Loucy (cell line): ENCODE measurements around the gene TIGD3.
A peak's percentile ranks its signal among the peaks of the same experiment; 100 is the strongest.

Source experiments
- H2AFZ ChIP-seq: fragments of 200-600 bp; sonication (generic); 2 replicates; pipeline ENCODE4 v1.6.0; 2016; ENCODE audit warnings: antibody characterized with exemption, mild to moderate bottlenecking, low read length, moderate library complexity
- H3F3A ChIP-seq: fragments of 200-600 bp; 2 replicates; pipeline ENCODE4 v1.6.0; 2016; ENCODE audit warnings: antibody characterized with exemption, low read depth, mild to moderate bottlenecking
- H3K27me3 ChIP-seq: fragments of 200-600 bp; sonication (generic); 2 replicates; pipeline ENCODE4 v1.6.1; 2014; ENCODE audit warnings: low read length, mild to moderate bottlenecking; ENCODE audit not compliant: insufficient read depth, poor library complexity, severe bottlenecking
- H3K36me3 ChIP-seq: fragments of 200-600 bp; sonication (generic); 2 replicates; pipeline ENCODE4 v1.6.1; 2016; ENCODE audit warnings: low read length; ENCODE audit not compliant: insufficient read depth
- H3K4me1 ChIP-seq: fragments of 200-600 bp; sonication (generic); 2 replicates; pipeline ENCODE4 v1.5.1; 2014; ENCODE audit warnings: low read length, mild to moderate bottlenecking; ENCODE audit not compliant: insufficient read depth, poor library complexity, severe bottlenecking
- H3K4me2 ChIP-seq: fragments of 200-600 bp; sonication (generic); 2 replicates; pipeline ENCODE4 v1.6.0; 2014; ENCODE audit warnings: antibody characterized with exemption, low read length, low read depth, mild to moderate bottlenecking; ENCODE audit not compliant: poor library complexity, severe bottlenecking
- H3K4me3 ChIP-seq: fragments of 200-600 bp; sonication (generic); 2 replicates; pipeline ENCODE4 v1.5.1; 2014; ENCODE audit warnings: low read length, mild to moderate bottlenecking, mixed read lengths; ENCODE audit not compliant: poor library complexity, severe bottlenecking
- H3K79me2 ChIP-seq: fragments of 200-600 bp; sonication (generic); 2 replicates; pipeline ENCODE4 v1.6.1; 2014; ENCODE audit warnings: low read length; ENCODE audit not compliant: insufficient read depth
- H3K9ac ChIP-seq: fragments of 200-600 bp; sonication (generic); 2 replicates; pipeline ENCODE4 v1.6.0; 2014; ENCODE audit warnings: mild to moderate bottlenecking, low read depth, low read length, moderate library complexity; ENCODE audit not compliant: poor library complexity, severe bottlenecking
- H3K9me2 ChIP-seq: fragments of 200-600 bp; sonication (generic); replicated peaks from 2 replicates; pipeline ENCODE4 v1.6.1; 2016; ENCODE audit warnings: low read depth, low read length, mixed read lengths
- H3K9me3 ChIP-seq: fragments of 200-600 bp; sonication (generic); 2 replicates; pipeline ENCODE4 v1.6.1; 2014; ENCODE audit warnings: mild to moderate bottlenecking, antibody characterized with exemption, low read length, low read depth; ENCODE audit not compliant: insufficient read depth
- H4K20me1 ChIP-seq: fragments of 200-600 bp; sonication (generic); 2 replicates; pipeline ENCODE4 v1.6.0; 2014; ENCODE audit warnings: antibody characterized with exemption, low read length, mild to moderate bottlenecking; ENCODE audit not compliant: insufficient read depth, poor library complexity, severe bottlenecking
- CTCF ChIP-seq: fragments of 200-600 bp; sonication (generic); conservative IDR thresholded peaks from 2 replicates; pipeline ENCODE4 v1.5.1; 2014; ENCODE audit warnings: mild to moderate bottlenecking, antibody characterized with exemption, low read length
- EZH2phosphoT487 ChIP-seq: fragments of 200-600 bp; IDR thresholded peaks from 2 replicates; pipeline ENCODE4 v1.6.1; 2018; ENCODE audit warnings: antibody characterized with exemption, mild to moderate bottlenecking, moderate library complexity, borderline replicate concordance

Gene TIGD3

GRCh38 chr11:65314501-65315203 is 39.9 kb upstream of the TIGD3 start, which contains the start of gene CDC42EP2:
Gene CDC42EP2 (plus strand): TSS chr11:65314866. CDS start chr11:65320899, 6,033 bp downstream.
- Histone ChIP-seq H3K4me3 (peak within 1 kb of the TSS; percentile 81), H3K36me3 (no peaks in the 10 kb centered on the region), H3K9me3 (no peaks in the 10 kb centered on the region), H3K4me1 (peaks cover 5% of the 10 kb centered on the region), H3K9ac (peak within 1 kb of the TSS; percentile 67), H3K27me3 (no peaks in the 10 kb centered on the region), H3K9me2 (no peaks in the 10 kb centered on the region), H4K20me1 (no peaks in the 10 kb centered on the region), H3K79me2 (no peaks in the 10 kb centered on the region), H3K4me2 (peak within 1 kb of the TSS; percentile 91), H2AFZ (peak within 1 kb of the TSS; percentile 89), H3F3A (no peaks in the 10 kb centered on the region)
- TF ChIP-seq CTCF (no peak), EZH2phosphoT487 (no peak)

DNA sequence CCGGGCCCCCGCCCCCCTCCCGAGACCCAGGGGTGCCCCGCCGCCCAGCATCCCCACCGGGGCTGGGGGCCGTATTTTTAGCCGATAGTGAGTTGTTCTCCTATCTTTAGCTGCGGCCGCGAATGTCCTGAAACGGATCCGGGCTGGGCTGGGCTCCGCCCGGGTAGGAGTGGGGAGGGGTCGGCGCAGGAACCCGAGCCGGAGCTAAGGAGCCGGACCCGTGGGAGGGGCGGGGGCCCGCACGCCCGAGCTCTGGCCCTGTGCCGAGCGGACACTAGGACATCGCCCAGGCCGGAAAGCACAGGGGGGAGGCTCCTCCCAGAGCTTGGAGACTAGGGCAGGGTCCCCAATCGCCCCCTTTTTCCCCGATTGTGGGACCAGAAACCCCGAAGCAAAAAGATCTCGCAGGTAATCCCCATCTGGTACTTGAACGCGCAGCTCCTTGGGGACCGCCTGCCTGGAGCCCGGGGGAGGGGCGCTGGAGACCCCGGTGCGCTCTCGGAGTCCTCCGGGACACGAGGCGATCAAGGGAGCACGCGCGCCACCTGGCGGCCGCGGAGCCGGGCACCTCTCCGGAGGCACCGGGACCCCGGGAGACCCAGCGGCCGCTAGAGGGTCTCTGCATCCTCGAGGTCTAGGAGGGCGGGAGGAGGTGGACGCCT is 39.2 kb upstream of the TIGD3 start:
- H3K36me3 ChIP-seq, result no peaks in the 10 kb centered on the region
- peak overlapping the region; percentile 67 for H3K9ac ChIP-seq
- H4K20me1 ChIP-seq, result no peaks in the 10 kb centered on the region
- H3K9me2 ChIP-seq, result no peaks in the 10 kb centered on the region
- no peaks in the 10 kb centered on the region for H3K9me3 ChIP-seq
- no peaks in the 10 kb centered on the region for H3K79me2 ChIP-seq
- peak overlapping the region; percentile 91 for H3K4me2 ChIP-seq
- TF ChIP-seq CTCF (peak; percentile 98), EZH2phosphoT487 (no peak)
- H3K27me3 ChIP-seq, result no peaks in the 10 kb centered on the region
- H2AFZ ChIP-seq, result peak overlapping the region; percentile 89
- H3F3A ChIP-seq, result no peaks in the 10 kb centered on the region
- peak overlapping the region; percentile 81 for H3K4me3 ChIP-seq
- H3K4me1 ChIP-seq, result peaks cover 5% of the 10 kb centered on the region

DNA sequence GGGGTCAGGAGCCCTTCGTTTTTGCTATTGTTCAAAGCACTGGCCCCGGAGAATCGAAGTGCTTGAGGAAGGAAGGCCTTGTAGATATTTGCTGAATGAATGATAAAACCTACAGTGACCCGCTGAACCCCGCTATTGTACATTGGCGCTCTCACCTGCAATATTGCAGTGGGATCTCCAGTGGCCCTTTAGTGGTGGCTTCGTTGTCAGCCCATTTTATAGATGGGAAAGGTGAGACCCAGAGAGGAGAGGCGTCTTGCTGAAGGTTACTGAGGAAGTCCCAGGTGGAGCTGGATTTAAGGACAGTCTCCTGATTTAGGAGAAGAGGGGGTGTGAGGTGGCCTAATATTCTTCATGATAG is 38.7 kb upstream of the TIGD3 start:
- H3K4me1 ChIP-seq, result peaks cover 5% of the 10 kb centered on the region
- no peaks in the 10 kb centered on the region for H3K79me2 ChIP-seq

More for the DNA sequence above, 38.7 kb upstream of the TIGD3 start:
- no peaks in the 10 kb centered on the region for H4K20me1 ChIP-seq
- H3K9me3 ChIP-seq, result no peaks in the 10 kb centered on the region
- TF ChIP-seq EZH2phosphoT487 (no peak), CTCF (no peak; the same call in 1 of the 2 replicates)
- peak overlapping the region; percentile 81 for H3K4me3 ChIP-seq
- H3K36me3 ChIP-seq, result no peaks in the 10 kb centered on the region
- no peaks in the 10 kb centered on the region for H3K9me2 ChIP-seq
- H2AFZ ChIP-seq, result no peak overlapping the region; the same call in 1 of the 2 replicates
- H3F3A ChIP-seq, result no peaks in the 10 kb centered on the region
- H3K4me2 ChIP-seq, result peak overlapping the region; percentile 91
- H3K9ac ChIP-seq, result peak overlapping the region; percentile 67
- no peaks in the 10 kb centered on the region for H3K27me3 ChIP-seq
